A549 (cell line): ENCODE measurements around the gene SPATA9. TPM values are rescaled to one million over a fixed set of nuclear protein-coding genes. Genes with fewer than 3 reads are reported as not detected.

Source experiments
- ATAC-seq, 2 experiments: fragments of 200-7000 bp in 1 of 2; fragments of >200 bp in 1 of 2; cut with Nextera tagmentation in 1 of 2; cut with Tn5 transposase in 1 of 2; 3 replicates each; pipeline versions ENCODE4 v1.8.0 to v1.9.1; 2018 to 2020; ENCODE audit warnings: mild to moderate bottlenecking in 1 of 2, moderate library complexity in 1 of 2
- CTCF ChIA-PET: fragments of 300-600 bp; sonication (Branson Sonifier 250); formaldehyde crosslinking; extraction: SDS; loops from one replicate; lab custom pipeline; 2021; ENCODE audit warnings: antibody characterized with exemption, inconsistent platforms; lab: Yijun Ruan, JAX
- POLR2A ChIA-PET: fragments of 350-600 bp; formaldehyde crosslinking; extraction: SDS; loops from one replicate; lab custom pipeline; 2021; ENCODE audit warnings: antibody characterized with exemption, inconsistent platforms; lab: Yijun Ruan, JAX
- DNase-seq, 2 experiments: peaks; one replicate each; pipeline versions ENCODE4 v3.0.0 to v3.0.0-alpha.2; 2011 to 2016; ENCODE audit warnings: low read depth in 1 of 2, low spot score in 1 of 2
- FAIRE-seq: peaks from 2 replicates; lab custom pipeline; 2011; peaks lifted over from hg19 to GRCh38; lab: Jason Lieb, UNC
- H3K27ac ChIP-seq, 2 experiments: fragments of >200 bp; sonication (Bioruptor Twin); formaldehyde crosslinking; 3 replicates each; pipeline ENCODE4 v1.5.1; 2016 to 2017
- H3K4me1 ChIP-seq: fragments of >200 bp; sonication (Bioruptor Twin); formaldehyde crosslinking; 3 replicates; pipeline ENCODE4 v1.6.1; 2016
- H3K4me2 ChIP-seq: fragments of >200 bp; sonication (Bioruptor Twin); formaldehyde crosslinking; 3 replicates; pipeline ENCODE4 v1.6.1; 2016
- H3K4me3 ChIP-seq: fragments of >200 bp; sonication (Bioruptor Twin); formaldehyde crosslinking; 3 replicates; pipeline ENCODE4 v1.5.1; 2016
- H3K9me3 ChIP-seq: fragments of >200 bp; sonication (Bioruptor Twin); formaldehyde crosslinking; 3 replicates; pipeline ENCODE4 v1.6.1; 2016
- CEBPB ChIP-seq, 2 experiments: fragments of >200 bp in 1 of 2; sonication (Bioruptor Twin) in 1 of 2; formaldehyde crosslinking in 1 of 2; IDR thresholded peaks; 2 replicates each; pipeline ENCODE4 v1.6.1; 2012 to 2016
- CHD4 ChIP-seq: fragments of 200-600 bp; sonication (generic); IDR thresholded peaks from 2 replicates; pipeline ENCODE4 v1.6.1; 2016; ENCODE audit warnings: antibody characterized with exemption, mild to moderate bottlenecking, borderline replicate concordance
- CTCF ChIP-seq: fragments of >200 bp; sonication (Bioruptor Twin); formaldehyde crosslinking; IDR thresholded peaks from 3 replicates; pipeline ENCODE4 v1.5.1; 2016
- E2F6 ChIP-seq: IDR thresholded peaks from 2 replicates; pipeline ENCODE4 v1.6.1; 2012; ENCODE audit warnings: low read depth, borderline replicate concordance
- EHF ChIP-seq: fragments of 250-450 bp; sonication (Bioruptor Pico); IDR thresholded peaks from 2 replicates; pipeline ENCODE4 v1.5.0; 2020; ENCODE audit warnings: mild to moderate bottlenecking
- EHMT2 ChIP-seq: fragments of 200-600 bp; sonication (generic); IDR thresholded peaks from 2 replicates; pipeline ENCODE4 v1.6.1; 2016; ENCODE audit warnings: antibody characterized with exemption, low read depth, mild to moderate bottlenecking, moderate library complexity
- EP300 ChIP-seq, 2 experiments: fragments of >200 bp; sonication (Bioruptor Twin); formaldehyde crosslinking; IDR thresholded peaks; 2 replicates in 1 of 2; 3 replicates in 1 of 2; pipeline ENCODE4 v1.6.1; 2016 to 2017
- FOSL2 ChIP-seq, 2 experiments: fragments of 450-650 bp in 1 of 2; fragments of >200 bp in 1 of 2; sonication (Bioruptor Twin) in 1 of 2; formaldehyde crosslinking; IDR thresholded peaks; 2 replicates each; pipeline versions ENCODE4 v1.5.0 to v1.6.1; 2016 to 2020; ENCODE audit warnings: mild to moderate bottlenecking in 1 of 2, moderate library complexity in 1 of 2
- GATA3 ChIP-seq: IDR thresholded peaks from 2 replicates; pipeline ENCODE4 v1.6.1; 2012; ENCODE audit warnings: borderline replicate concordance
- HDAC2 ChIP-seq: fragments of 200-600 bp; sonication (generic); IDR thresholded peaks from 2 replicates; pipeline ENCODE4 v1.6.1; 2016
- HOXA7 ChIP-seq: fragments of 250-450 bp; sonication (Bioruptor Pico); IDR thresholded peaks from 2 replicates; pipeline ENCODE4 v1.5.0; 2020; ENCODE audit warnings: mild to moderate bottlenecking, moderate library complexity
- HOXB13 ChIP-seq: fragments of 250-450 bp; sonication (Bioruptor Pico); IDR thresholded peaks from 2 replicates; pipeline ENCODE4 v1.5.0; 2020; ENCODE audit warnings: low read depth, mild to moderate bottlenecking, moderate library complexity
- HOXB5 ChIP-seq: fragments of 250-450 bp; sonication (Bioruptor Pico); IDR thresholded peaks from 2 replicates; pipeline ENCODE4 v1.5.0; 2020; ENCODE audit warnings: mild to moderate bottlenecking, moderate library complexity
- JUN ChIP-seq, 2 experiments: fragments of >200 bp; sonication (Bioruptor Twin); formaldehyde crosslinking; IDR thresholded peaks; 2 replicates in 1 of 2; 3 replicates in 1 of 2; pipeline ENCODE4 v1.6.1; 2016 to 2017
- JUNB ChIP-seq: fragments of >200 bp; sonication (Bioruptor Twin); formaldehyde crosslinking; IDR thresholded peaks from 2 replicates; pipeline ENCODE4 v1.6.1; 2016
- MAFK ChIP-seq: fragments of 450-650 bp; IDR thresholded peaks from 2 replicates; pipeline ENCODE4 v1.6.1; 2014; ENCODE audit not compliant: partially characterized antibody
- NPAS2 ChIP-seq: fragments of 250-450 bp; sonication (Bioruptor Pico); IDR thresholded peaks from 2 replicates; pipeline ENCODE4 v1.8.0; 2022; ENCODE audit warnings: mild to moderate bottlenecking, moderate library complexity, borderline replicate concordance
- POLR2AphosphoS2 ChIP-seq: conservative IDR thresholded peaks from 2 replicates; pipeline ENCODE4 v1.6.1; 2012; ENCODE audit warnings: low read length, improper control_type of control experiment, inconsistent platforms
- RAD21 ChIP-seq, 2 experiments: fragments of >200 bp in 1 of 2; sonication (Bioruptor Twin) in 1 of 2; formaldehyde crosslinking in 1 of 2; IDR thresholded peaks in 1 of 2; conservative IDR thresholded peaks in 1 of 2; 2 replicates in 1 of 2; 3 replicates in 1 of 2; pipeline ENCODE4 v1.6.1; 2012 to 2018; ENCODE audit warnings: inconsistent platforms in 1 of 2
- RFX5 ChIP-seq: fragments of 450-650 bp; IDR thresholded peaks from 2 replicates; pipeline ENCODE4 v1.7.1; 2014; ENCODE audit warnings: antibody characterized with exemption, mild to moderate bottlenecking, moderate library complexity
- RNF2 ChIP-seq: fragments of 200-600 bp; sonication (generic); IDR thresholded peaks from 2 replicates; pipeline ENCODE4 v1.6.1; 2016; ENCODE audit warnings: low read depth, mild to moderate bottlenecking, antibody characterized with exemption, moderate library complexity, borderline replicate concordance
- TP53 ChIP-seq: fragments of 250-450 bp; sonication (Bioruptor Pico); IDR thresholded peaks from 2 replicates; pipeline ENCODE4 v1.5.0; 2021; ENCODE audit warnings: mild to moderate bottlenecking, moderate library complexity
- WGBS: methylation state at CpG from one replicate; pipeline ENCODE4 v1.1.6; 2017; ENCODE audit errors: missing lambda C conversion rate; 5-methylcytosine and 5-hydroxymethylcytosine counted together
- polyA plus RNA-seq, 4 experiments: library from polyadenylated mRNA; depleted of rRNA in 3 of 4; stranded (reverse); fragments of >200 nt; fragmentation: RNase III in 1 of 4; extraction: RNeasy Plus Mini Kit Qiagen cat#74134 plus additional on column Dnase treatment in 1 of 4; gene quantifications; 2 replicates in 3 of 4; 3 replicates in 1 of 4; pipeline ENCODE4 v1.2.3, GENCODE V29; 2011 to 2017
- TF ChIP-seq, protein P1 (sequence below): IDR thresholded peaks from 2 replicates; pipeline ENCODE4 v1.6.1; 2012
- TF ChIP-seq, protein P2 (sequence below): fragments of 200-600 bp; sonication (generic); IDR thresholded peaks from 2 replicates; pipeline ENCODE4 v1.6.1; 2016; ENCODE audit warnings: antibody characterized with exemption, mild to moderate bottlenecking, moderate library complexity
- TF ChIP-seq, protein P3 (sequence below): fragments of 250-450 bp; sonication (Bioruptor Pico); IDR thresholded peaks from 2 replicates; pipeline ENCODE4 v1.5.0; 2021; ENCODE audit warnings: mild to moderate bottlenecking, moderate library complexity, borderline replicate concordance
- TF ChIP-seq, protein P4 (sequence below): fragments of 150-350 bp; IDR thresholded peaks from 2 replicates; pipeline ENCODE4 v1.6.1; 2014; ENCODE audit warnings: low read depth, mild to moderate bottlenecking, low read length
- TF ChIP-seq, protein P5 (sequence below): fragments of 250-450 bp; sonication (Bioruptor Pico); IDR thresholded peaks from 2 replicates; pipeline ENCODE4 v1.5.0; 2020; ENCODE audit warnings: low read depth, mild to moderate bottlenecking, moderate library complexity

SPATA9 gene
- polyA plus RNA-seq, 2 of the 4 experiments (the other 2 are of a cell fraction), result 0.16 TPM; not detected in 1

- DNase-seq (peak; percentile 49 to 66), FAIRE-seq (no peak), ATAC-seq (peak; percentile 86 to 89)
- no peaks in the 10 kb centered on the region for H3K9me3 ChIP-seq
- ChIA-PET CTCF (interaction anchor here (1.0 to 3.1 kb wide), 12 partner anchors 10 to 84 kb away, joined by 3 to 17 read pairs (median 4); partner anchors contain the start of gene RFESD), POLR2A (interaction anchor here (0.6 to 2.9 kb wide), 5 partner anchors 26 to 93 kb away, joined by 3 to 32 read pairs (median 4); partner anchors contain the start of genes GLRX and RFESD)
- peak within 1 kb of the TSS; percentile 79 for H3K4me2 ChIP-seq
- peak within 1 kb of the TSS; percentile 85 to 92 for H3K27ac ChIP-seq
- peak within 1 kb of the TSS; percentile 77 for H3K4me3 ChIP-seq
- H3K4me1 ChIP-seq, result peaks cover 17% of the 10 kb centered on the region; the same call in 1 of the 3 replicates
- 2% methylated on average over 43 of the region's 78 CpGs for WGBS
- TF ChIP-seq POLR2AphosphoS2 (no peak), TP53 (CRISPR knock-in tag) (peak; percentile 0; the same call in 1 of the 2 replicates), RAD21 (conservative IDR thresholded peaks at IDR 0.05 in 1 of 2, IDR thresholded peaks at IDR 0.05 in 1 of 2) (peak in 1 of 2 experiments; percentile 20; a peak in 1 of 5 replicates), JUNB (no peak), CTCF (peak; percentile 12; the same call in 1 of the 3 replicates), HOXA7 (no peak), FOSL2 (IDR thresholded peaks at IDR 0.05) (no peak), FOSL2 (CRISPR knock-in tag; IDR thresholded peaks at IDR 0.05) (no peak; the same call in 1 of the 2 replicates), RFX5 (no peak), HOXB5 (CRISPR knock-in tag) (no peak), JUN (IDR thresholded peaks at IDR 0.05) (peak in 1 of 2 experiments; percentile 40; a peak in 3 of 5 replicates), CHD4 (no peak), HOXB13 (no peak), HDAC2 (peak; percentile 53; the same call in 1 of the 2 replicates), EP300 (IDR thresholded peaks at IDR 0.05) (no peak), NPAS2 (no peak), GATA3 (no peak), E2F6 (no peak), EHF (CRISPR knock-in tag) (no peak), MAFK (no peak), CEBPB (IDR thresholded peaks at IDR 0.05) (no peak), RNF2 (no peak; the same call in 1 of the 2 replicates), EHMT2 (no peak)
- TF ChIP-seq, protein P1, sequence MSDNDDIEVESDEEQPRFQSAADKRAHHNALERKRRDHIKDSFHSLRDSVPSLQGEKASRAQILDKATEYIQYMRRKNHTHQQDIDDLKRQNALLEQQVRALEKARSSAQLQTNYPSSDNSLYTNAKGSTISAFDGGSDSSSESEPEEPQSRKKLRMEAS, result peak; percentile 60
- TF ChIP-seq, protein P2, sequence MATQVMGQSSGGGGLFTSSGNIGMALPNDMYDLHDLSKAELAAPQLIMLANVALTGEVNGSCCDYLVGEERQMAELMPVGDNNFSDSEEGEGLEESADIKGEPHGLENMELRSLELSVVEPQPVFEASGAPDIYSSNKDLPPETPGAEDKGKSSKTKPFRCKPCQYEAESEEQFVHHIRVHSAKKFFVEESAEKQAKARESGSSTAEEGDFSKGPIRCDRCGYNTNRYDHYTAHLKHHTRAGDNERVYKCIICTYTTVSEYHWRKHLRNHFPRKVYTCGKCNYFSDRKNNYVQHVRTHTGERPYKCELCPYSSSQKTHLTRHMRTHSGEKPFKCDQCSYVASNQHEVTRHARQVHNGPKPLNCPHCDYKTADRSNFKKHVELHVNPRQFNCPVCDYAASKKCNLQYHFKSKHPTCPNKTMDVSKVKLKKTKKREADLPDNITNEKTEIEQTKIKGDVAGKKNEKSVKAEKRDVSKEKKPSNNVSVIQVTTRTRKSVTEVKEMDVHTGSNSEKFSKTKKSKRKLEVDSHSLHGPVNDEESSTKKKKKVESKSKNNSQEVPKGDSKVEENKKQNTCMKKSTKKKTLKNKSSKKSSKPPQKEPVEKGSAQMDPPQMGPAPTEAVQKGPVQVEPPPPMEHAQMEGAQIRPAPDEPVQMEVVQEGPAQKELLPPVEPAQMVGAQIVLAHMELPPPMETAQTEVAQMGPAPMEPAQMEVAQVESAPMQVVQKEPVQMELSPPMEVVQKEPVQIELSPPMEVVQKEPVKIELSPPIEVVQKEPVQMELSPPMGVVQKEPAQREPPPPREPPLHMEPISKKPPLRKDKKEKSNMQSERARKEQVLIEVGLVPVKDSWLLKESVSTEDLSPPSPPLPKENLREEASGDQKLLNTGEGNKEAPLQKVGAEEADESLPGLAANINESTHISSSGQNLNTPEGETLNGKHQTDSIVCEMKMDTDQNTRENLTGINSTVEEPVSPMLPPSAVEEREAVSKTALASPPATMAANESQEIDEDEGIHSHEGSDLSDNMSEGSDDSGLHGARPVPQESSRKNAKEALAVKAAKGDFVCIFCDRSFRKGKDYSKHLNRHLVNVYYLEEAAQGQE, result no peak
- TF ChIP-seq, protein P3, sequence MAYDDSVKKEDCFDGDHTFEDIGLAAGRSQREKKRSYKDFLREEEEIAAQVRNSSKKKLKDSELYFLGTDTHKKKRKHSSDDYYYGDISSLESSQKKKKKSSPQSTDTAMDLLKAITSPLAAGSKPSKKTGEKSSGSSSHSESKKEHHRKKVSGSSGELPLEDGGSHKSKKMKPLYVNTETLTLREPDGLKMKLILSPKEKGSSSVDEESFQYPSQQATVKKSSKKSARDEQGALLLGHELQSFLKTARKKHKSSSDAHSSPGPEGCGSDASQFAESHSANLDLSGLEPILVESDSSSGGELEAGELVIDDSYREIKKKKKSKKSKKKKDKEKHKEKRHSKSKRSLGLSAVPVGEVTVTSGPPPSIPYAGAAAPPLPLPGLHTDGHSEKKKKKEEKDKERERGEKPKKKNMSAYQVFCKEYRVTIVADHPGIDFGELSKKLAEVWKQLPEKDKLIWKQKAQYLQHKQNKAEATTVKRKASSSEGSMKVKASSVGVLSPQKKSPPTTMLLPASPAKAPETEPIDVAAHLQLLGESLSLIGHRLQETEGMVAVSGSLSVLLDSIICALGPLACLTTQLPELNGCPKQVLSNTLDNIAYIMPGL (CRISPR knock-in tag), result no peak
- TF ChIP-seq, protein P4, sequence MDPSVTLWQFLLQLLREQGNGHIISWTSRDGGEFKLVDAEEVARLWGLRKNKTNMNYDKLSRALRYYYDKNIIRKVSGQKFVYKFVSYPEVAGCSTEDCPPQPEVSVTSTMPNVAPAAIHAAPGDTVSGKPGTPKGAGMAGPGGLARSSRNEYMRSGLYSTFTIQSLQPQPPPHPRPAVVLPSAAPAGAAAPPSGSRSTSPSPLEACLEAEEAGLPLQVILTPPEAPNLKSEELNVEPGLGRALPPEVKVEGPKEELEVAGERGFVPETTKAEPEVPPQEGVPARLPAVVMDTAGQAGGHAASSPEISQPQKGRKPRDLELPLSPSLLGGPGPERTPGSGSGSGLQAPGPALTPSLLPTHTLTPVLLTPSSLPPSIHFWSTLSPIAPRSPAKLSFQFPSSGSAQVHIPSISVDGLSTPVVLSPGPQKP, result no peak
- TF ChIP-seq, protein P5, sequence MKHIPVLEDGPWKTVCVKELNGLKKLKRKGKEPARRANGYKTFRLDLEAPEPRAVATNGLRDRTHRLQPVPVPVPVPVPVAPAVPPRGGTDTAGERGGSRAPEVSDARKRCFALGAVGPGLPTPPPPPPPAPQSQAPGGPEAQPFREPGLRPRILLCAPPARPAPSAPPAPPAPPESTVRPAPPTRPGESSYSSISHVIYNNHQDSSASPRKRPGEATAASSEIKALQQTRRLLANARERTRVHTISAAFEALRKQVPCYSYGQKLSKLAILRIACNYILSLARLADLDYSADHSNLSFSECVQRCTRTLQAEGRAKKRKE (CRISPR knock-in tag), result no peak
Observed at GRCh38 chr5:95730730-95731570, 48.2 kb upstream of the SPATA9 start, which contains the start of gene RHOBTB3. TSS of gene RHOBTB3 (plus strand) at chr5:95731336. CDS start at chr5:95731683, 347 bp downstream.
